H4 (cell line): ENCODE measurements around the gene TEDC2. TPM values are rescaled to one million over a fixed set of nuclear protein-coding genes. Genes with fewer than 3 reads are reported as not detected.
A peak's percentile ranks its signal among the peaks of the same experiment; 100 is the strongest.

ENCODE experiments used
- DNase-seq: peaks from one replicate; pipeline ENCODE4 v3.0.0-alpha.2; 2015; ENCODE audit warnings: low spot score
- total RNA-seq: library from RNA; depleted of rRNA; stranded (reverse); fragments of >200 nt; shearing (Covaris generic); gene quantifications from 2 replicates; pipeline ENCODE4 v1.2.3, GENCODE V29; 2014

Gene TEDC2
- total RNA-seq, 1 experiment from 2014 or later, result 13.0 TPM

GRCh38 chr16:2496223-2497115 lies 36.6 kb downstream of the TEDC2 start:
- no peak for DNase-seq

- no peak for DNase-seq
These were observed 37.3 kb downstream of the TEDC2 start for GRCh38 chr16:2497116-2497630.

- no peak for DNase-seq
These were observed 38.0 kb downstream of the TEDC2 start for GRCh38 chr16:2497695-2498484.

- no peak for DNase-seq
These were observed 38.8 kb downstream of the TEDC2 start for GRCh38 chr16:2498531-2499253.

GRCh38 chr16:2499454-2499853 lies 39.5 kb downstream of the TEDC2 start:
- no peak for DNase-seq

GRCh38 chr16:2499890-2500429 lies 40.1 kb downstream of the TEDC2 start:
- no peak for DNase-seq

GRCh38 chr16:2500430-2500917 lies 40.6 kb downstream of the TEDC2 start:
- no peak for DNase-seq

GRCh38 chr16:2500918-2501750 lies 41.2 kb downstream of the TEDC2 start:
- DNase-seq, result peak; percentile 50

GRCh38 chr16:2501946-2502895 lies 42.3 kb downstream of the TEDC2 start:
- no peak for DNase-seq

GRCh38 chr16:2505695-2506094 lies 45.8 kb downstream of the TEDC2 start:
- no peak for DNase-seq

GRCh38 chr16:2507052-2507659 lies 47.2 kb downstream of the TEDC2 start:
- DNase-seq, result no peak

GRCh38 chr16:2507665-2508064 lies 47.8 kb downstream of the TEDC2 start:
- no peak for DNase-seq

GRCh38 chr16:2508722-2509400 lies 49.0 kb downstream of the TEDC2 start:
- no peak for DNase-seq

- no peak for DNase-seq
These were observed 51.4 kb downstream of the TEDC2 start for GRCh38 chr16:2511128-2511800.

- no peak for DNase-seq
These were observed 52.3 kb downstream of the TEDC2 start for GRCh38 chr16:2511996-2512734.

- no peak for DNase-seq
These were observed 53.0 kb downstream of the TEDC2 start for GRCh38 chr16:2512735-2513404.
